Coronary artery (tissue), 2 donors: Measurements from ENCODE around the gene NRG2.

Experiments used
- DNase-seq: peaks from one replicate; pipeline ENCODE4 v3.0.0-alpha.2; 2017; ENCODE audit warnings: low spot score
- H3K27ac ChIP-seq, 2 donors: fragments of 200-600 bp; sonication (generic); one replicate each; pipeline ENCODE4 v1.5.1; 2016 to 2019
- H3K4me3 ChIP-seq: fragments of 200-600 bp; sonication (generic); 2 replicates; pipeline ENCODE4 v1.5.1; 2016; ENCODE audit warnings: mild to moderate bottlenecking, moderate library complexity
- CTCF ChIP-seq: fragments of 200-600 bp; sonication (generic); IDR thresholded peaks from one replicate; pipeline ENCODE4 v1.5.1; 2019; ENCODE audit warnings: antibody characterized with exemption

NRG2 gene

GRCh38 chr5:140014751-140015150, 28.3 kb downstream of the NRG2 start:
- no peak for DNase-seq
- no peak overlapping the region for H3K27ac ChIP-seq
- no peak for TF ChIP-seq CTCF
- H3K4me3 ChIP-seq: no peak overlapping the region

- no peak for TF ChIP-seq CTCF
- H3K27ac ChIP-seq: no peak overlapping the region
- no peak overlapping the region for H3K4me3 ChIP-seq
- DNase-seq: no peak
Measured at GRCh38 chr5:140013536-140013935, 29.6 kb downstream of the NRG2 start.

- no peak for DNase-seq
- Histone ChIP-seq H3K4me3 (no peak overlapping the region), H3K27ac (no peak overlapping the region)
- TF ChIP-seq CTCF: no peak
Measured at GRCh38 chr5:140012443-140012842, 30.7 kb downstream of the NRG2 start.

- DNase-seq: no peak
- Histone ChIP-seq H3K4me3 (no peak overlapping the region), H3K27ac (no peak overlapping the region)
- no peak for TF ChIP-seq CTCF
Measured at GRCh38 chr5:140011297-140011802, 31.7 kb downstream of the NRG2 start.

GRCh38 chr5:140010798-140011197, 32.3 kb downstream of the NRG2 start:
- no peak for TF ChIP-seq CTCF
- no peak for DNase-seq
- no peak overlapping the region for H3K27ac ChIP-seq
- no peak overlapping the region for H3K4me3 ChIP-seq

GRCh38 chr5:140007311-140007710, 35.8 kb downstream of the NRG2 start:
- no peak overlapping the region for H3K4me3 ChIP-seq
- H3K27ac ChIP-seq: no peak overlapping the region
- TF ChIP-seq CTCF: no peak
- DNase-seq: no peak

- TF ChIP-seq CTCF: no peak
- Histone ChIP-seq H3K4me3 (no peak overlapping the region), H3K27ac (no peak overlapping the region)
- DNase-seq: no peak
Measured at GRCh38 chr5:140005145-140005591, 37.9 kb downstream of the NRG2 start.
